ENCODE results near the gene PDCD2. TPM values are rescaled to one million over a fixed set of nuclear protein-coding genes. Genes with fewer than 3 reads are reported as not detected.
A peak's percentile ranks its signal among the peaks of the same experiment; 100 is the strongest.
"Not testable (repeated sequence)": the region's sequence is repeated elsewhere in the genome, so short reads cannot be mapped to it uniquely, and the experiment has no call there.

Gene PDCD2
- total RNA-seq, 1 experiment from 2014 or later, result 123 TPM

GRCh38 chr6:170552765-170553533 lies 31.5 kb downstream of the PDCD2 start, which contains the start of gene PSMB1:
Gene PSMB1, minus strand, starts transcription at chr6:170553307. Its CDS starts 65 bp downstream, at chr6:170553242.
- peak; percentile 92 for DNase-seq (ENCODE audit: low read depth)

GRCh38 chr6:170545405-170545804 lies 39.0 kb downstream of the PDCD2 start:
- DNase-seq (ENCODE audit: low read depth), result peak; percentile 20

DNA sequence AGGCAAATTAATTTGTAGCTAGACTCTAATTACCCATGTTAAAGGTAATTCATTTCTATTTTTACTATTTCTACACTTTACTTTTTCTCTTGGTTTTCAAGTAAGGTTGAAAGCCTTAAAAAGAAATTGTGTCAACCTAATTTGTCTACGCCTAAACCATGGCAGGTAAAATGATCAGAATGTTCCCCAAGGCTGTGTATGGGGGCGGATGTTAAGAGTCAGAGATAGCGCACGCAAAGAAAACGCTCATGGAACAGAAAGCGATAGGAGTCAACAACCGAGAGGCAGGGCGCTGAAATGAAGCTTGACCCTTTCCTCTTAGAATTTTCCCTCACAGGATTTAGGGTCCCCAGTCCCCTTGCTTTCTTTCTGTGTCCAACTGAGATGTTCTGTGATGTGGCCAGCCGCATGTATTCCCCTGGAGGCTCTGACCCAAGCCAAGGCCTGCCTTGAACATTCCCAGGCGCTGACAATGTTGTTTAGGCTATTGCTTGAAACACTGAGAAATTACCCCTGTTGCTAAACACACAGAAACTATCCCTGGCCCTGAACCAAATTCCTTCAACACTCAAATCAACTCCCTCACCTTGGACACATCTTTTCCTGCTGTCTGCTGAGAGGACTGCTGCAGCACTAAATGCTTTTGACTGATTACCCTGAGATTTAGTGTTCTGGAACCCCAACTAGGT lies 42.3 kb downstream of the PDCD2 start:
- no peak for DNase-seq (ENCODE audit: low read depth)

DNA sequence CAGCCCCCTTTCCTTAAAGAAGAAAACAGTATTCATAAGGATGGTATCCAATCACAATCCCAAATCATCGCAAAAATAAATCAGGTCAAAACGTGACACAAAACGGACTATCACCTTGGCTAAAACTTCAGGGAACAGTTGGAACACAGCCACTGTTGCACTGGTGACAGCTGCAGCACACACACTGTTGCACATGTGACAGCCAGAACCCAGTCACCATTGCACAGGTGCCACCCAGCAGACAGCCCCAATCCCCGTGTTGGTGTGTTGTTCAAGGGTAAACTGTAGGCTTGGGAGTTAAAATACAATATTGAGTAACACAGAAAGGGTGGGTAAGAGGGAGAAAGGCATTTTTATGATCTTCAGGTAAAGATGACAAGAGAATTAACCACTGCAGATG lies 47.1 kb downstream of the PDCD2 start:
- DNase-seq (ENCODE audit: low read depth), result no peak

DNA sequence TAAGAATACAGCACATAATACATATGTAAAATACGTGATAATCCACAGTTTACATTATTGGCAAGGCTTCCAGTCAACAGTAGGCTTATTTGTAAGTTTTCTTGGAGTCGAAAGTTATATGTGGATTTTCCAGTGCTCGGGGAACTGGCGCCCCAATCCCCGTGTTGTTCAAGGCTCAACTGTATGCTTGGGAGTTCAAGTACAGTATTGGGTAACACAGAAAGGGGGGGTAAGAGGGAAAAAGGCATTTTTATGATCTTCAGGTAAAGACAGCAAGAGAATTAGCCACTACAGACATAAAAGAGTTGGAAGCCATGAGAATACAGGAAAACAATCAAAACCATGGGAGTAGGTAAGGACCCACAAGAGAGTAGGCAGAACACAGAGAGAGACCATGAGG lies 47.8 kb downstream of the PDCD2 start:
- DNase-seq (ENCODE audit: low read depth), result no peak

DNA sequence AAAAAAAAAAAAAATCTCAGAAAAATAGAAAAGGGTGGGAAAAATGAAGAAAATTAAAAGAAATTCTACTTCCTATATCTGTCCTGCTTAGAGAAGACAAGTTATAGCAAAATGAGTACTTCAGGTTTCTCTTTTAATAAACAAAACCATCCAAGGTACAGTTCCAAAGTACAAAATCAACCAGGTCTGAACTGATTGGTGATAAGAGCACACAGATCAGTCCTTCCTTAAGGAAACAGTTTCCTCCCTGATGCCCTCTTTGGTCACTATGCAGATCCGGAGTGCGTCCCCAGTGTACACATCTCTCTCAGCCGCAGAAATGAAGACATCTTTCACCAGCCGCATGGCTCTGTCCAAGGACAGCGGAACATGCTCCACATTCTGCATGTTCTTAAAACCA lies 49.4 kb downstream of the PDCD2 start:
- no peak for DNase-seq (ENCODE audit: low read depth)

- no peak for DNase-seq (ENCODE audit: low read depth)
Measured at GRCh38 chr6:170533792-170534191, 50.6 kb downstream of the PDCD2 start.

DNA sequence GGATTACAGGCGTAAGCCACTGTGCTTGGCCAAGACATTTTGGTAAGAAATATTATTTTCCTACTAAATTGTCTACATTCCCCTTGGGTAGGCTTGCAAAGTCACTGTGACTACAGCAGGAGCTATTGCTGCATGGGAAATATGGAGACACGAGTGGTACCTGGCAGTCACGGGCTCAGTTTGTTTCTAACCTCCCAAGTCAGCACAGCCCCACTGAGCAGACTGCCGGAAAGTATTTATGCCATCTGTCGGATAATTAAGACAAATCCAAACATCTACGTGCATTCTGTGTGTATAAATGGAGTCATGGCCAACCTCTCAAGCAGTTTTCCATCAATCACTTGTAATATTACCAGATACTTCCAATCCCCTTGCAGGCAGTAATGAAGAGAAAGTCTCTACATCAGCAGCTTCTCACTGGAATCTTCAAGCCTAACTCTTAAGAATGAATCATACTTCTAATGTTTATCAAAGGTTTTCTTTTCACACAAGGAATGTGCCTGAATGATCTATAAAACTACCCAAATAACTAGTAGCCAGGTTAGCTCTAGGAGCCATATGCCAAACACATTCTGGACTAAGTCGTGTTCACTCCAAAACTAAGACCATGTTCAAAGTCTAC lies 51.5 kb downstream of the PDCD2 start:
- DNase-seq (ENCODE audit: low read depth), result no peak

GRCh38 chr6:170529839-170530469 lies 54.5 kb downstream of the PDCD2 start:
- DNase-seq (ENCODE audit: low read depth), result peak; percentile 76

GRCh38 chr6:170527995-170528394 lies 56.4 kb downstream of the PDCD2 start:
- DNase-seq (ENCODE audit: low read depth), result not testable (repeated sequence)

DNA sequence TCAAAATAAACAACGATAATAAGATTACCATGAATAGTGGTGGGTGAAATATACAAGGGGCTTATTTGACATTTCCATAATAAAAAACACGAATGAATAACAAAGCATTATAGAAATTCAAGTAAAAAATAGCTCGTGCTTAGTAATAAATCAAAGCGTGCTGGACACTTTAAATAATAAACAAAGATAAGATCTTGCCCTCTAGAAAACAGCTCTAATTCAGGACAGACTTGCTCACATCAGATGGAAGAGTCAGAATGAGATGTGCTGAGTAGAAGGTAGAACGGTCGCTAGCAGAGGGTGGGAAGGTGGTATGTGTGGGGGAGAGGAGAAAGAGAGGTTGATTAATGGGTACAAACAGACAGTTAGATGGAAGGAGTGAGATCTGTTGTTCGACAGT lies 58.6 kb downstream of the PDCD2 start:
- no peak for DNase-seq (ENCODE audit: low read depth)

Other genes starting within 250 kb of the PDCD2 start
- gene PSMB1, start 31.3 kb downstream of the PDCD2 start, total RNA-seq (2014; rRNA removed), result 280 and 297 TPM in 2 replicates
- 19.2 and 21.4 TPM in 2 replicates for gene TBP, start 30.3 kb downstream of the PDCD2 start, total RNA-seq (2014; rRNA removed)